ENCODE measurements around the gene SERPINE3. TPM values are rescaled to one million over a fixed set of nuclear protein-coding genes. Genes with fewer than 3 reads are reported as not detected.

SERPINE3 gene
- total and polyA plus RNA-seq, 4 donors, result not detected

DNA sequence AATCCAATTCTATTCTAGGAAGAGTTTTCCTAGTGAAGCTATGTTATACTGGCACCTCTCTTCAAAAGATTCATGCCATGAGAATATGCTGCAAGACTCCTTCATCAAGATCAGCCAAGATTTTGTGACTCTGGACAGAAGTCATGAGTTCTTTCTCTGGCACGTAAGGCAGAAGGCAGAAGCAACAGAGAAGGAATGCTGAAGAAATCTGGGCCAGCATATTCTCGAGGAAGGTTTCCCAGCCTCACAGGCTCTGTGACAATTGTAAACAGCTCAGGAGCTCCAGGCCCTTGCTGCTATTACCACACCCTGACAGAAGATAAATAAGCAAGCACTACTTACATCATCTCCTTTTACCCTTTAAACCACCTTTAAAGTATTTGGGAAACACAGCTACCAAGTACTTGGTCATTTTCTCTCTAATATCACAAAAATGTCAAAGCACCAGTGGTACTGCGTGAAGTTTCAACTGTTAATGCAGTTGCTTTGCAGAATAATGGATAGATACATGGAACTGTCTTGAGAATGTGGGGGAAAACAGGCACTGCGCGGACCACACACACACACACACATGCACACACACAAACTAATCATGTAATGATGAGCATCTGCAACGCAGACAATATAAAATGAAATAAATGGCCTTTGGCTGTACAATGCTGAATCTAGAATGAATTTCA, 57.9 kb downstream of the SERPINE3 start:
- ATAC-seq (ENCODE audit: low FRiP score) (peak; percentile 73), DNase-seq (peak in 1 of 2 donors; percentile 32)
- peak overlapping the region in 1 of 2 donors; percentile 48 for H3K27ac ChIP-seq (ENCODE audit: low read depth in 1 of 2, low read length in 2 of 2)
- H3K27me3 ChIP-seq (ENCODE audit: control insufficient read depth in 1 of 2, insufficient read depth in 2 of 2, low read length in 1 of 2), result no peaks in the 10 kb centered on the region
- WGBS, 2 donors, result 41 to 53% methylated on average over 6 of the region's 6 CpGs
- H3K9me3 ChIP-seq (ENCODE audit: control insufficient read depth, low read length), result no peaks in the 10 kb centered on the region
- H3K4me1 ChIP-seq (ENCODE audit: control insufficient read depth in 1 of 2, insufficient read depth in 2 of 2, low read length in 2 of 2), result no peaks in the 10 kb centered on the region
- no peaks in the 10 kb centered on the region for H3K36me3 ChIP-seq (ENCODE audit: control insufficient read depth in 1 of 2, insufficient read depth in 2 of 2, low read length in 1 of 2)
- no peak overlapping the region for H3K4me3 ChIP-seq (ENCODE audit: low read length in 2 of 2)
- intact Hi-C loops (cut with DNase I), result no loop called here

DNA sequence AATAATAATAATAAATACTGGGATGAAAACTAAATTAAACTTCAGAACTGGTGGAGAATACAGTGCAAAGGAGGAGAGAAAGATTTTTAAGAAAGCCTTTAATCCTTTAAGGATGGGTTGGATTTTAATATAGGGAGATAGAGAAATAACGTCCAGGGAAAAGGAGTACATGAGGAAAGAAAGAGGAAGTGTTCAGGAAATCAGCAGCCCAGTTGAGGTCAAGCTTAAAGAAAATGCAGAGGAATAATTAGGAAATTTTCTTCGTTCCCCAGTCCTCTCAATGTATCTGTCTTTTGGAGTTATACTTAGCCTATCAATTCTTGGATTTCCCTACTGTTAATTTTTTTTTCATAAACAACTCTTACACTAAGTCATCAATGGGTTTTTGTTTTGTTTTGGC, 65.7 kb downstream of the SERPINE3 start:
- Histone ChIP-seq H3K36me3 (ENCODE audit: control insufficient read depth in 1 of 2, insufficient read depth in 2 of 2, low read length in 1 of 2) (no peaks in the 10 kb centered on the region), H3K27ac (ENCODE audit: low read depth in 1 of 2, low read length in 2 of 2) (no peak overlapping the region), H3K4me1 (ENCODE audit: control insufficient read depth in 1 of 2, insufficient read depth in 2 of 2, low read length in 2 of 2) (no peaks in the 10 kb centered on the region), H3K27me3 (ENCODE audit: control insufficient read depth in 1 of 2, insufficient read depth in 2 of 2, low read length in 1 of 2) (no peaks in the 10 kb centered on the region), H3K9me3 (ENCODE audit: control insufficient read depth, low read length) (no peaks in the 10 kb centered on the region), H3K4me3 (ENCODE audit: low read length in 2 of 2) (no peak overlapping the region)
- intact Hi-C loops (cut with DNase I), result no loop called here
- 84 to 87% methylated on average over 2 of the region's 2 CpGs for WGBS, 2 donors
- no peak for DNase-seq
- ATAC-seq (ENCODE audit: low FRiP score), result no peak

- Histone ChIP-seq H3K36me3 (ENCODE audit: control insufficient read depth in 1 of 2, insufficient read depth in 2 of 2, low read length in 1 of 2) (no peaks in the 10 kb centered on the region), H3K4me1 (ENCODE audit: control insufficient read depth in 1 of 2, insufficient read depth in 2 of 2, low read length in 2 of 2) (peaks cover 1 to 7% of the 10 kb centered on the region in 2 donors), H3K4me3 (ENCODE audit: low read length in 2 of 2) (no peak overlapping the region), H3K27ac (ENCODE audit: low read depth in 1 of 2, low read length in 2 of 2) (no peak overlapping the region), H3K27me3 (ENCODE audit: control insufficient read depth in 1 of 2, insufficient read depth in 2 of 2, low read length in 1 of 2) (no peaks in the 10 kb centered on the region), H3K9me3 (ENCODE audit: control insufficient read depth, low read length) (no peaks in the 10 kb centered on the region)
- intact Hi-C loops (cut with DNase I), result no loop called here
- no peak for DNase-seq
- ATAC-seq (ENCODE audit: low FRiP score), result no peak
- 96% methylated on average over 3 of the region's 3 CpGs for WGBS, 2 donors
Observed at GRCh38 chr13:51412431-51412830, 72.9 kb downstream of the SERPINE3 start.

Small RNAs within 50 kb of the gene (microRNA-seq; reads per million reads assigned to microRNA genes)
- 0 reads per million in 2 donors for gene MIR5693

Other genes with a start within 250 kb of the SERPINE3 start
- not detected for gene C13orf42, start 228.4 kb upstream of the SERPINE3 start, total RNA-seq
- gene C13orf42, start 228.4 kb upstream of the SERPINE3 start, polyA plus RNA-seq, result not detected
- gene FAM124A, start 117.3 kb upstream of the SERPINE3 start, total RNA-seq, result 1 to 10 TPM; 7.2 to 9.2 TPM
- gene FAM124A, start 117.3 kb upstream of the SERPINE3 start, polyA plus RNA-seq, result 1 to 10 TPM; 1.6 to 1.7 TPM
- gene INTS6, start 113.3 kb downstream of the SERPINE3 start, total RNA-seq, result 10 to 100 TPM; 38.1 to 51.6 TPM
- 10 to 100 TPM in 1 of 2 donors, 1 to 10 TPM in 1; 9.8 to 12.2 TPM for gene INTS6, start 113.3 kb downstream of the SERPINE3 start, polyA plus RNA-seq
- gene WDFY2, start 244.8 kb downstream of the SERPINE3 start, total RNA-seq, result 10 to 100 TPM; 15.3 to 24.4 TPM
- gene WDFY2, start 244.8 kb downstream of the SERPINE3 start, polyA plus RNA-seq, result 1 to 10 TPM; 2.5 to 7.2 TPM